ENCODE results near the gene UCK2.
A peak's percentile ranks its signal among the peaks of the same experiment; 100 is the strongest.

- no peak for TF ChIP-seq FOXA1 (IDR thresholded peaks at IDR 0.05; ENCODE audit: borderline replicate concordance)
- TF ChIP-seq TCF7L2 (IDR thresholded peaks at IDR 0.05; ENCODE audit: low read depth, low read length), result no peak
- TF ChIP-seq, protein P1, sequence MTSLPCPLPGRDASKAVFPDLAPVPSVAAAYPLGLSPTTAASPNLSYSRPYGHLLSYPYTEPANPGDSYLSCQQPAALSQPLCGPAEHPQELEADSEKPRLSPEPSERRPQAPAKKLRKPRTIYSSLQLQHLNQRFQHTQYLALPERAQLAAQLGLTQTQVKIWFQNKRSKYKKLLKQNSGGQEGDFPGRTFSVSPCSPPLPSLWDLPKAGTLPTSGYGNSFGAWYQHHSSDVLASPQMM (CRISPR knock-in tag; IDR thresholded peaks at IDR 0.05), result no peak
- TF ChIP-seq ZNF76 (CRISPR knock-in tag; IDR thresholded peaks at IDR 0.05; ENCODE audit: borderline replicate concordance), result no peak
- no peak for TF ChIP-seq POLR2AphosphoS5 (IDR thresholded peaks at IDR 0.05; ENCODE audit: control insufficient read depth, insufficient read depth, low read depth, low read length)
- TF ChIP-seq, protein P2, sequence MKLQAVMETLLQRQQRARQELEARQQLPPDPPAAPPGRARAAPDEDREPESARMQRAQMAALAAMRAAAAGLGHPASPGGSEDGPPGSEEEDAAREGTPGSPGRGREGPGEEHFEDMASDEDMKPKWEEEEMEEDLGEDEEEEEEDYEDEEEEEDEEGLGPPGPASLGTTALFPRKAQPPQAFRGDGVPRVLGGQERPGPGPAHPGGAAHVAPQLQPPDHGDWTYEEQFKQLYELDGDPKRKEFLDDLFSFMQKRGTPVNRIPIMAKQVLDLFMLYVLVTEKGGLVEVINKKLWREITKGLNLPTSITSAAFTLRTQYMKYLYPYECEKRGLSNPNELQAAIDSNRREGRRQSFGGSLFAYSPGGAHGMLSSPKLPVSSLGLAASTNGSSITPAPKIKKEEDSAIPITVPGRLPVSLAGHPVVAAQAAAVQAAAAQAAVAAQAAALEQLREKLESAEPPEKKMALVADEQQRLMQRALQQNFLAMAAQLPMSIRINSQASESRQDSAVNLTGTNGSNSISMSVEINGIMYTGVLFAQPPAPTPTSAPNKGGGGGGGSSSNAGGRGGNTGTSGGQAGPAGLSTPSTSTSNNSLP (IDR thresholded peaks at IDR 0.05; ENCODE audit: borderline replicate concordance, low read depth, low read length), result no peak
- no peak for TF ChIP-seq GTF2F1 (IDR thresholded peaks at IDR 0.05; ENCODE audit: low read depth, low read length)
- no peak for TF ChIP-seq FOXJ3 (CRISPR knock-in tag; IDR thresholded peaks at IDR 0.05)
- no peak for TF ChIP-seq CBX5 (IDR thresholded peaks at IDR 0.05; ENCODE audit: borderline replicate concordance, low read depth)
- TF ChIP-seq CTCF (IDR thresholded peaks at IDR 0.05 in 2 of 3, conservative IDR thresholded peaks at IDR 0.05 in 1 of 3; ENCODE audit: insufficient read depth in 2 of 3, low read depth in 1 of 3, low read length in 3 of 3), result peak; percentile 92 to 98 (median 93)
Measured at GRCh38 chr1:165914136-165914798, 86.9 kb downstream of the UCK2 start.

Data from K562 (cell line).